Colonic mucosa (tissue), 4 donors: ENCODE data around the gene CANX. TPM values are rescaled to one million over a fixed set of nuclear protein-coding genes. Genes with fewer than 3 reads are reported as not detected.
"Not testable (repeated sequence)": the region's sequence is repeated elsewhere in the genome, so short reads cannot be mapped to it uniquely, and the experiment has no call there.

Experiments used
- DNase-seq: peaks from one replicate; pipeline ENCODE4 v3.0.0-alpha.2; 2020
- H3K27ac ChIP-seq: fragments of 200-600 bp; one replicate; pipeline ENCODE4 v1.8.0; 2021
- H3K27me3 ChIP-seq: fragments of 200-600 bp; one replicate; pipeline ENCODE4 v1.8.0; 2021
- H3K36me3 ChIP-seq: fragments of 200-600 bp; one replicate; pipeline ENCODE4 v1.8.0; 2021
- H3K4me1 ChIP-seq: fragments of 200-600 bp; one replicate; pipeline ENCODE4 v1.8.0; 2021; ENCODE audit warnings: mild to moderate bottlenecking
- H3K4me3 ChIP-seq: fragments of 200-600 bp; one replicate; pipeline ENCODE4 v1.8.0; 2021
- H3K9ac ChIP-seq, 2 donors: one replicate each; pipeline ENCODE4 v1.7.0; 2013; ENCODE audit warnings: control low read depth in 2 of 2, low read depth in 2 of 2, low read length in 2 of 2
- H3K9me3 ChIP-seq: fragments of 200-600 bp; one replicate; pipeline ENCODE4 v1.8.0; 2021
- intact Hi-C: fragments of 100-400 bp; cut with DNase I; formaldehyde crosslinking; loops from one replicate; pipeline ENCODE4 v1.14.1; 2022
- total RNA-seq, 2 donors: library from RNA; stranded (reverse); fragmentation: NEBNext Ultra II Directional in 1 of 2; extraction: Animal tissue kit (Norgen Biotek cat#: 25700) in 1 of 2; gene quantifications; one replicate each; pipeline ENCODE4 v1.2.1, GENCODE V29; 2021
- TF ChIP-seq, protein P1 (sequence below): fragments of 200-600 bp; IDR thresholded peaks from one replicate; pipeline ENCODE4 v1.8.0; 2022; ENCODE audit warnings: antibody characterized with exemption, mild to moderate bottlenecking
- donor health status: healthy.
- donor health status: DM: no; HTN: no; CAD: no.
- donor health status: DM: no; HTN: no; CAD: no.

Gene CANX
- total RNA-seq, 2 donors from 2014 or later: 571 to 818 TPM

DNA sequence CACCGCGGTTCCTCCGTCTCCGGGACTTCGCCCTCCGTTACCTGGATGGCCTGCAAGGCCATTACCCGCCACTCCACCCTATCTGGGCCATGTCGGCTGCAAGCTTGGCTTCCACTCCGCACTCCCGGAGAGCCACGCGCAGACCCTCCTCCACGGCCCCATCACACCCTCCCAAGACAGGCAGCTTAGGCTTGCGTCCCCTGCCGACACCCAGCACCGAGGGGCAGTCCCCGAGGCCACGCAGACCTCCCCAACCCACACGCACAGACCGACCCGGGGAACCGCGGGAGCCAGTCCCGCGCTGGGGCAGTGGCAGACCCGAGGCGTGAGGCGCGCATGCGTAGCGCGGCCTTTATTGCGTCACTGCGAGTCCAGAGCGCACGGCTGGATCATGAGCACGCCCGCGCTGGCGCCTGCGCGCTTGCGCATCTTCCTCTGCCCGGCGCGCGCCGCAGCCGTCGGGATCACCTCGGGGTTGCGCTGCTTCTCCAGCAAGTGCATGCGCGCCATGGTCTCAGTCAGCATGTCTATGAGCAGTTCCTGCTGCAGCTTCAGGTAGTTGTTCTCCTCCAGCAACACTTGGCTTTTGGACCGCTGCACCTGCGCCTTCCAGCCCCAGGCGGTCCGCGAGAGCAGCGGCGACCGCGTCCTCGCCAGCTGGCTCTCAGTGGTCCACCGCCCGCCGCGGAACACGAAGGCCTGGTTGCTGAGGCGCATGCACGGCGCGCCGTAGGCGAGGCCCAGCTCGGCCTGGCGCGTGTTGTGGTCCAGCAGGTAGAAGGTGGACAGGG is 20.3 kb upstream of the CANX start:
- Histone ChIP-seq H3K36me3 (no peaks in the 10 kb centered on the region), H3K4me3 (peak overlapping the region; percentile 86), H3K27ac (peak overlapping the region; percentile 96), H3K4me1 (peaks cover 15% of the 10 kb centered on the region), H3K9ac (peak overlapping the region; percentile 90 to 96), H3K27me3 (no peaks in the 10 kb centered on the region), H3K9me3 (no peaks in the 10 kb centered on the region)
- TF ChIP-seq, protein P1, sequence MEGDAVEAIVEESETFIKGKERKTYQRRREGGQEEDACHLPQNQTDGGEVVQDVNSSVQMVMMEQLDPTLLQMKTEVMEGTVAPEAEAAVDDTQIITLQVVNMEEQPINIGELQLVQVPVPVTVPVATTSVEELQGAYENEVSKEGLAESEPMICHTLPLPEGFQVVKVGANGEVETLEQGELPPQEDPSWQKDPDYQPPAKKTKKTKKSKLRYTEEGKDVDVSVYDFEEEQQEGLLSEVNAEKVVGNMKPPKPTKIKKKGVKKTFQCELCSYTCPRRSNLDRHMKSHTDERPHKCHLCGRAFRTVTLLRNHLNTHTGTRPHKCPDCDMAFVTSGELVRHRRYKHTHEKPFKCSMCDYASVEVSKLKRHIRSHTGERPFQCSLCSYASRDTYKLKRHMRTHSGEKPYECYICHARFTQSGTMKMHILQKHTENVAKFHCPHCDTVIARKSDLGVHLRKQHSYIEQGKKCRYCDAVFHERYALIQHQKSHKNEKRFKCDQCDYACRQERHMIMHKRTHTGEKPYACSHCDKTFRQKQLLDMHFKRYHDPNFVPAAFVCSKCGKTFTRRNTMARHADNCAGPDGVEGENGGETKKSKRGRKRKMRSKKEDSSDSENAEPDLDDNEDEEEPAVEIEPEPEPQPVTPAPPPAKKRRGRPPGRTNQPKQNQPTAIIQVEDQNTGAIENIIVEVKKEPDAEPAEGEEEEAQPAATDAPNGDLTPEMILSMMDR: no peak
- peak; percentile 97 for DNase-seq
- intact Hi-C loops: no loop called here

DNA sequence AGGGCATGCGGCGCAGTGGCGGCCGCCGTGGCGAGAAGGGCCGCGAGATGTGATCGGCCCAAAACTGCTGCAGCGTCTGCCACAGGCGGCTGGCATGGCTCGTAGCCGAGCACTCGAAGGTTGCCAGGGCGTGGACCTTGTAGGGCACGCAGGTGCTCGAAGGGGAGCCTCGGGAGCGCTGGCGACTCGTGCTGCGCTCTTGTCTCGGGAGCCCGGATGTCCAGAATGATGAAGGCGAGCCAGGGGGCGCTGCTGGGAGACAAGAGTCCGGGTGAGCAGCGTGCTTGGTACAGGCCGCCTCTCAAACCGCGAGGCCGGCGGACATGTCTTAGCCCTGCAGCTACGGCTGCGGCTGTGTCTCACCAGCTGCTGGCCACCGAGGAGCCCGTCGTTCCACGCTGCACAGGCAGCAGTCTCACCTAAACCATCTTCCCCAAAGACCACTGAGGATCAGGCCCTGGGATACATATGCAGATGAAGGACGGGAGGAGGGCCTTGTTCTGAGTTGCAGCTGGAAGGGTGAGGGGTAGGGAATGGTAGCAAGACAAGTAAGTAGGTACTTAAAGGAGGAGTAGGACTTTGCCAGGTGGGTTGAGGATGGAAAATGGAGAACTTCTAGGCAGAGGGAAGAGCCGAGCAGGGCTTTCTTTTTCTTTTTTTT is 19.6 kb upstream of the CANX start:
- Histone ChIP-seq H3K9ac (peak overlapping the region; percentile 37 to 96), H3K27me3 (no peaks in the 10 kb centered on the region), H3K27ac (peak overlapping the region; percentile 96), H3K9me3 (no peaks in the 10 kb centered on the region), H3K36me3 (no peaks in the 10 kb centered on the region), H3K4me3 (peak overlapping the region; percentile 86), H3K4me1 (peaks cover 15% of the 10 kb centered on the region)
- peak; percentile 79 for DNase-seq
- TF ChIP-seq, protein P1: no peak
- intact Hi-C loops: no loop called here

DNA sequence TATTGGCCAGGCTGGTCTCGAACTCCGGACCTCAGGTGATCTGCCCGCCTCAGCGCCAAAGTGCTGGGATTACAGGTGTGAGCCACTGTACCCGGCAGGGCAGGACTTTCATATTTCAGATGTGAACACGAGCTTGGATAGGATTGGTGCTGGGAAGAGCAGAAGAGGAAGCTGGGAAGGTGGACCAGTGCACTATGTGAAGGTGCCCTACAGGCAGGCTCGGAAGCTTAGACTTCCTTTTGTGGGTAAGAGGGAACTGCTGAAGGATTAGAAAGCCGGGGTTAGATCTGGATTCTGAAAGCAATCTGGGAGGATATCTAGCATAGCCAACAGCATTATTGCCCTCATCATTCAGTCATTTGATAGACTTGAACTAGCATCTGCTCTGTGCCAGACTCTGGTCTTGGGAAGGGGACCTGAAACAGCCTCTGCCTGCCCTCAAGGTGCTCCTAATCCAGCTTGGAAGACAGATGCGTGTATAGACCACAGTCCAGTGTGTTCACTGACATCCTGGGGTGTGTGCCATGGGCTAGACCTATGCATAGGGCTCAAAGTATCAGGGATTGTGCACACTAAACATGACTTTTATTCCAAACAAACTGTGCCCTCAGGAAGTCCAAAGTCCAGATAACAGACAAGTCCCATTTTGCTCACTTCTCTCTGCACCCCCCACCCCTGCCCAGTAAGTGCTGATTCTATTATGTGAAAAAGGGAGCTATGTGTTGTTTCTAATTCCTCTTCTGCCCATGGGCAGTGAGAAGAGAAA is 18.6 kb upstream of the CANX start:
- Histone ChIP-seq H3K4me1 (peaks cover 15% of the 10 kb centered on the region), H3K9ac (no peak overlapping the region), H3K4me3 (no peak overlapping the region), H3K9me3 (no peaks in the 10 kb centered on the region), H3K27me3 (no peaks in the 10 kb centered on the region), H3K36me3 (no peaks in the 10 kb centered on the region), H3K27ac (no peak overlapping the region)
- no peak for DNase-seq
- TF ChIP-seq, protein P1: no peak
- intact Hi-C loops: no loop called here

DNA sequence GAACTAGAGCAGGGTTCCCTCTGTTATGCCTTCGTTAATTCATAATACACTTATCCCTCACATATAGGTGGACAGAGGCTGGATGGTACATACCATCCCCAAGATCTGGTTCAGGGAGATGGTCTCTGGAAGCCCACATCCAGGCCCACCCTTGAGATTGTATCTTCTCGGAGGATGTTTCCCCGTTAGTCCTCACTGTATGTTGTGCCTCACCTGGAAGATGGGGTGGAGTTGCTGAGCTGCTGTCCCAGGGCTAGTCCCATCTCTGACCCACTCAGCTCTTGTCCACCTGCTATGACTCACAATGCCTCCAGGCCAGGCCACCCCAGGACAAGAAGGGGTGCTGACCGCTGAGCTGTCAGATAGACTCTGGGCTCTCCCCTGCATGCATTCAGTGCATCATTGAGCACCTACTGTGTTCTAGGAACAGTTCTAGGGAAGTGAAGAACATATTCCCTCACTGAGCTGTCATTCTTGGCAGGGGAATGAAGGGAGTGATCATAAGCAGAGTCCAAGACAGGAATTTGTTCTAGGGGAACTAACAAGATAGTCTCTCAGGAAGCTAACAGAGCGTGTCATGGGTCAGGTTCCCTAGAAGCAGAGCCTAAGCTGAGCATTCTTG is 17.9 kb upstream of the CANX start, which contains the start of gene CBY3:
Gene CBY3, minus strand, starts transcription at position 255 of the 622 bp plus-strand sequence. Its CDS starts 116 bp downstream, at position 139.
- no peak within 1 kb of the TSS for H3K9ac ChIP-seq
- peaks cover 15% of the 10 kb centered on the region for H3K4me1 ChIP-seq
- H3K27ac ChIP-seq: no peak within 1 kb of the TSS
- no peaks in the 10 kb centered on the region for H3K36me3 ChIP-seq
- no peaks in the 10 kb centered on the region for H3K27me3 ChIP-seq
- no peaks in the 10 kb centered on the region for H3K9me3 ChIP-seq
- no peak within 1 kb of the TSS for H3K4me3 ChIP-seq
- intact Hi-C loops: no loop called here
- TF ChIP-seq, protein P1: no peak
- no peak for DNase-seq

DNA sequence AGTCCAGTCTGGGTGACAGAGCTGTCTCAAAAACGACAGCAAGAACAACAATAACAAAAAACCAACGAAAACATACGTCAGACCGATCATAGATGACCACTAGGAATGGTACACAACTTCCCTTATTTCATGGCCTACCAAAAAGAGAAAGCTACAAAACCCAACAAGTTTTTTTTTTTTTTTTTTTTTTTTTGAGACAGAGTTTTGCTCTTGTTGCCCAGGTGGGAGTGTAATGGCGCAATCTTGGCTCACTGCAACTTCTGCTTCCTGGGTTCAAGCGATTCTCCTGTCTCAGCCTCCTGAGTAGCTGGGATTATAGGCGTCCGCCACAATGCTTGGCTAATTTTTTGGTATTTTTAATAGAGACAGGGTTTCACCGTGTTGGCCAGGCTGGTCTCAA is 9.6 kb upstream of the CANX start:
- DNase-seq, H3K9me3 ChIP-seq, intact Hi-C loops, H3K36me3 ChIP-seq, H3K4me3 ChIP-seq, H3K9ac ChIP-seq, H3K27ac ChIP-seq, H3K27me3 ChIP-seq, H3K4me1 ChIP-seq: not testable (repeated sequence)
